Neural progenitor cell (in vitro differentiated cells): ENCODE results near the gene NEGR1. TPM values are rescaled to one million over a fixed set of nuclear protein-coding genes. Genes with fewer than 3 reads are reported as not detected.

Source experiments
- DNase-seq: peaks from one replicate; pipeline ENCODE4 v3.0.0-alpha.2; 2016; ENCODE audit warnings: low spot score
- H2AFZ ChIP-seq: fragments of 200-600 bp; sonication (generic); replicated peaks from 2 replicates; pipeline ENCODE4 v1.6.1; 2016; ENCODE audit warnings: antibody characterized with exemption
- H3F3A ChIP-seq: fragments of 200-600 bp; sonication (generic); 2 replicates; pipeline ENCODE4 v1.6.1; 2016; ENCODE audit warnings: antibody characterized with exemption, low read depth
- H3K27ac ChIP-seq: fragments of 200-600 bp; sonication (generic); 2 replicates; pipeline ENCODE4 v1.5.1; 2016; ENCODE audit warnings: mild to moderate bottlenecking
- H3K27me3 ChIP-seq: fragments of 200-600 bp; sonication (generic); 2 replicates; pipeline ENCODE4 v1.6.1; 2016; ENCODE audit warnings: mild to moderate bottlenecking, moderate library complexity
- H3K36me3 ChIP-seq: fragments of 200-600 bp; sonication (generic); 2 replicates; pipeline ENCODE4 v1.5.1; 2016
- H3K4me1 ChIP-seq: fragments of 200-600 bp; sonication (generic); 2 replicates; pipeline ENCODE4 v1.6.1; 2016; ENCODE audit warnings: mixed run types
- H3K4me2 ChIP-seq: fragments of 200-600 bp; sonication (generic); 2 replicates; pipeline ENCODE4 v1.6.1; 2016
- H3K4me3 ChIP-seq: fragments of 200-600 bp; sonication (generic); 2 replicates; pipeline ENCODE4 v1.5.1; 2016
- H3K79me2 ChIP-seq: fragments of 200-600 bp; sonication (generic); 2 replicates; pipeline ENCODE4 v1.6.1; 2016; ENCODE audit warnings: low read depth
- H3K9ac ChIP-seq: fragments of 200-600 bp; sonication (generic); 2 replicates; pipeline ENCODE4 v1.6.1; 2016
- H3K9me3 ChIP-seq: fragments of 200-600 bp; sonication (generic); 2 replicates; pipeline ENCODE4 v1.5.1; 2016; ENCODE audit warnings: low read depth
- H4K20me1 ChIP-seq: fragments of 200-600 bp; sonication (generic); 2 replicates; pipeline ENCODE4 v1.6.1; 2016; ENCODE audit warnings: low read depth
- H3K27ac Mint-ChIP-seq: 3 replicates; pipeline ENCODE4 v1.8.0; 2021; ENCODE audit warnings: mixed read lengths
- H3K27me3 Mint-ChIP-seq: 2 replicates; pipeline ENCODE4 v1.8.0; 2022; ENCODE audit warnings: low read depth, mild to moderate bottlenecking, inconsistent platforms, moderate library complexity, mixed read lengths; ENCODE audit not compliant: insufficient read depth
- H3K36me3 Mint-ChIP-seq: 3 replicates; pipeline ENCODE4 v1.8.0; 2021; ENCODE audit warnings: mixed read lengths
- H3K4me1 Mint-ChIP-seq: 3 replicates; pipeline ENCODE4 v1.8.0; 2021; ENCODE audit warnings: mixed read lengths
- H3K4me3 Mint-ChIP-seq: 3 replicates; pipeline ENCODE4 v1.8.0; 2021; ENCODE audit warnings: mild to moderate bottlenecking, moderate library complexity, mixed read lengths
- H3K9me3 Mint-ChIP-seq: 3 replicates; pipeline ENCODE4 v1.8.0; 2020; ENCODE audit warnings: mixed read lengths
- EZH2 ChIP-seq: fragments of 200-600 bp; sonication (generic); IDR thresholded peaks from 2 replicates; pipeline ENCODE4 v1.6.1; 2017; ENCODE audit warnings: antibody characterized with exemption, mild to moderate bottlenecking, moderate library complexity
- EZH2phosphoT487 ChIP-seq: fragments of 200-600 bp; sonication (generic); IDR thresholded peaks from 2 replicates; pipeline ENCODE4 v1.6.1; 2017; ENCODE audit warnings: antibody characterized with exemption
- total RNA-seq: library from RNA; depleted of rRNA; stranded (reverse); fragments of >200 nt; gene quantifications from 2 replicates; pipeline ENCODE4 v1.2.3, GENCODE V29; 2015; ENCODE audit warnings: low replicate concordance
- TF ChIP-seq, protein P1 (sequence below): fragments of 200-600 bp; sonication (generic); IDR thresholded peaks from 2 replicates; pipeline ENCODE4 v1.5.1; 2017; ENCODE audit warnings: antibody characterized with exemption, mild to moderate bottlenecking

Gene NEGR1
- total RNA-seq, 1 donor from 2014 or later: 0.62 TPM

DNA sequence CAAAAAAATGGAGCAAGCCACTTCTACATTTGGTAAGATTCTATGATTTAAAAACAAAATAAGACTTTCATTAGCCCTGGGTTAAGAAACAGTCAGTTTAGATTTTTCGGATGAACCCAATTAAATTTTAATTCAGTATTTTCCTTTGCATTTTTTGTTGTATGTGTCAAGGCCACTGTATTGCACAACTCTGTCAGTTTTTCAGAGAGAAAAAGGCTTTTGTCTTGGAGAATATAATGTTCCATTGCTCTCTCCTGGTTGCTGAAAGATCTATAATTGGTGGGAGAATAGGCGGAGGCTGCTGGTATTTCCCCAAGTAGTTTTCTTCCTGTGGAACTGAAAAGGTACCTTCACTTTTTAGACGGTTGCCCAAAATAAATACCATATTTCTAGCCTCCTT lies 84.6 kb downstream of the NEGR1 start:
- no peak overlapping the region for H3K4me3 ChIP-seq
- Mint-ChIP-seq H3K36me3 (no peaks in the 10 kb centered on the region), H3K9me3 (no peaks in the 10 kb centered on the region), H3K4me1 (no peaks in the 10 kb centered on the region), H3K27ac (no peak overlapping the region), H3K4me3 (no peak overlapping the region), H3K27me3 (no peaks in the 10 kb centered on the region)
- no peak overlapping the region for H3K4me2 ChIP-seq
- H3K79me2 ChIP-seq: no peaks in the 10 kb centered on the region
- no peaks in the 10 kb centered on the region for H3K9me3 ChIP-seq
- H3K36me3 ChIP-seq: no peaks in the 10 kb centered on the region
- no peak overlapping the region for H2AFZ ChIP-seq
- H4K20me1 ChIP-seq: no peaks in the 10 kb centered on the region
- no peak overlapping the region for H3K9ac ChIP-seq
- no peaks in the 10 kb centered on the region for H3F3A ChIP-seq
- TF ChIP-seq, protein P1, sequence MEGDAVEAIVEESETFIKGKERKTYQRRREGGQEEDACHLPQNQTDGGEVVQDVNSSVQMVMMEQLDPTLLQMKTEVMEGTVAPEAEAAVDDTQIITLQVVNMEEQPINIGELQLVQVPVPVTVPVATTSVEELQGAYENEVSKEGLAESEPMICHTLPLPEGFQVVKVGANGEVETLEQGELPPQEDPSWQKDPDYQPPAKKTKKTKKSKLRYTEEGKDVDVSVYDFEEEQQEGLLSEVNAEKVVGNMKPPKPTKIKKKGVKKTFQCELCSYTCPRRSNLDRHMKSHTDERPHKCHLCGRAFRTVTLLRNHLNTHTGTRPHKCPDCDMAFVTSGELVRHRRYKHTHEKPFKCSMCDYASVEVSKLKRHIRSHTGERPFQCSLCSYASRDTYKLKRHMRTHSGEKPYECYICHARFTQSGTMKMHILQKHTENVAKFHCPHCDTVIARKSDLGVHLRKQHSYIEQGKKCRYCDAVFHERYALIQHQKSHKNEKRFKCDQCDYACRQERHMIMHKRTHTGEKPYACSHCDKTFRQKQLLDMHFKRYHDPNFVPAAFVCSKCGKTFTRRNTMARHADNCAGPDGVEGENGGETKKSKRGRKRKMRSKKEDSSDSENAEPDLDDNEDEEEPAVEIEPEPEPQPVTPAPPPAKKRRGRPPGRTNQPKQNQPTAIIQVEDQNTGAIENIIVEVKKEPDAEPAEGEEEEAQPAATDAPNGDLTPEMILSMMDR: no peak
- TF ChIP-seq EZH2phosphoT487 (no peak), EZH2 (no peak)
- DNase-seq: no peak
- H3K27me3 ChIP-seq: no peaks in the 10 kb centered on the region
- H3K27ac ChIP-seq: no peak overlapping the region
- H3K4me1 ChIP-seq: no peaks in the 10 kb centered on the region

DNA sequence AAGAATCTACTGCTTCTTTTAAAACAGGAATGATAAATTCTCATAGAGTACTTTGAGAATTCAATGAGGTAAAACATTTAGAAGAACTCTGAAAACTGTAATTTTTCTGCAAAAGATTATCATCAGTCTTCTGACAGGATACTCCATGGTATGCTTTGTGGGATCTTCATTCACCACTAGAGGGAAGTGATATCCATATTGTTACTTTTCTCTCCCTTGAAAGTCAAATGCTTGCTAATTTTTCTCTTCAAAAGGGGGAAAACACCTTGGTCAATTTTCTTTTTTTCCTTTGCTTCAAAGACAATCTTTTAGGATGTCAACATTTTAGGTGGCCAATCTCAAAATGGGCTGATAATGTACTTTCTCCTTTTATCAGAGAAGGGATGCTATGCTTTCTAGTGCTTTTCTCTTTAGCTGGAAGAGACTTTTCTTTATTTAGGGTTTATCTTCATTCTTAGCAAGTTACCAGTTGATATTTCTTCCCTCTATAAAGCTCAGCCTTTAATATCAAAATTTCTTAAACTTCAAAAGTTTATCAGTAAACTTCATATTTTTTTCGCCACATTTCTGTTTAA lies 95.5 kb downstream of the NEGR1 start:
- no peak overlapping the region for H2AFZ ChIP-seq
- Mint-ChIP-seq H3K27ac (no peak overlapping the region), H3K4me1 (no peaks in the 10 kb centered on the region), H3K27me3 (no peaks in the 10 kb centered on the region), H3K4me3 (no peak overlapping the region), H3K36me3 (no peaks in the 10 kb centered on the region), H3K9me3 (no peaks in the 10 kb centered on the region)
- H3K36me3 ChIP-seq: no peaks in the 10 kb centered on the region
- H3K9ac ChIP-seq: no peak overlapping the region
- no peaks in the 10 kb centered on the region for H4K20me1 ChIP-seq
- TF ChIP-seq, protein P1: peak; percentile 58
- TF ChIP-seq EZH2phosphoT487: no peak
- H3K9me3 ChIP-seq: no peaks in the 10 kb centered on the region
- no peaks in the 10 kb centered on the region for H3K4me1 ChIP-seq
- H3K79me2 ChIP-seq: no peaks in the 10 kb centered on the region
- no peaks in the 10 kb centered on the region for H3F3A ChIP-seq
- no peak overlapping the region for H3K27ac ChIP-seq
- H3K4me3 ChIP-seq: no peak overlapping the region
- no peak for DNase-seq
- no peak overlapping the region for H3K4me2 ChIP-seq
- no peaks in the 10 kb centered on the region for H3K27me3 ChIP-seq

DNA sequence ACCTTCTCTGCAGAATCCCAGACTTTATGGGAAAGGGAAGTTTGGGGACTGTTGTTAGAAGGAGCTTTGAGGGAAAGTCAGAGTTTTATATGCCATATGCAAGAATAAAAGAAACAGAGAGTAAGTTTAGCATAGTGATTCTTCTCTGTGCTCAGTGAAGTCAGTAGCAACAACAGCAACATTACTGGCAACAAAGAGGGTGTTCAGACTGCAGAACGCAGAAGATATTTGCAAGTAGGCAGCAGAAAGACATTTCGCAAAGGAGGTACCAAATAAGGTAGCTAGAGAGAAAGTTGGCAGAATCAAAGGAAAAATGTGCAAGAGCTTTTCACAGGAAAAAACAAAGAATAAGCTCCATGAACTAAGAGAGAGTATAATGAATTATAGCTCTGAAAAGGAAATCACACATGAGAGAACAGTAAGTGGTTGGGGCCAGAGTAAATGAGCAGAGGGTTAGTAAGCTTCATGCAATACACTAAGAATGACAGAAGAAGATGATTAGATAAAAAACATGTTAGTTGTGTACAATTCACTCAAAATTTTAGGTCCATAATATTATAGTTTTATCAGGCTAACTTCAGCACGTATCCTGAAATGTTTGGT lies 98.1 kb downstream of the NEGR1 start:
- Histone ChIP-seq H3K27me3 (no peaks in the 10 kb centered on the region), H3K4me1 (no peaks in the 10 kb centered on the region), H3K9me3 (no peaks in the 10 kb centered on the region), H3K4me2 (no peak overlapping the region), H3K36me3 (no peaks in the 10 kb centered on the region), H3F3A (no peaks in the 10 kb centered on the region), H3K9ac (no peak overlapping the region), H3K4me3 (no peak overlapping the region), H2AFZ (no peak overlapping the region), H3K79me2 (no peaks in the 10 kb centered on the region), H3K27ac (no peak overlapping the region), H4K20me1 (no peaks in the 10 kb centered on the region)
- no peak for DNase-seq
- Mint-ChIP-seq H3K4me1 (no peaks in the 10 kb centered on the region), H3K4me3 (no peak overlapping the region), H3K36me3 (no peaks in the 10 kb centered on the region), H3K9me3 (no peaks in the 10 kb centered on the region), H3K27me3 (no peaks in the 10 kb centered on the region), H3K27ac (no peak overlapping the region)
- TF ChIP-seq EZH2: no peak
- TF ChIP-seq, protein P1: no peak
- no peak for TF ChIP-seq EZH2phosphoT487
